SK-N-SH (cell line): ENCODE data around the gene ACSM5. TPM values are rescaled to one million over a fixed set of nuclear protein-coding genes. Genes with fewer than 3 reads are reported as not detected.

Source experiments
- CTCF ChIA-PET: fragments of 300-600, 350-600 bp; formaldehyde crosslinking; extraction: SDS; loops from one replicate; lab custom pipeline; 2021; lab: Yijun Ruan, JAX
- POLR2A ChIA-PET: fragments of 350-600 bp; sonication (Branson Sonifier 250); formaldehyde crosslinking; extraction: SDS; loops from one replicate; lab custom pipeline; 2020; ENCODE audit warnings: antibody characterized with exemption, inconsistent platforms; lab: Yijun Ruan, JAX
- DNase-seq: peaks from one replicate; pipeline ENCODE4 v3.0.0; 2012
- H2AFZ ChIP-seq: fragments of 200-600 bp; sonication (generic); 2 replicates; pipeline ENCODE4 v1.8.1; 2016; ENCODE audit warnings: antibody characterized with exemption, mild to moderate bottlenecking, low read depth
- H3F3A ChIP-seq: fragments of 200-600 bp; sonication (generic); replicated peaks from 2 replicates; pipeline ENCODE3; 2016; ENCODE audit warnings: antibody characterized with exemption, mild to moderate bottlenecking; ENCODE audit not compliant: insufficient read depth
- H3K27ac ChIP-seq, 2 experiments: fragments of 200-500 bp in 1 of 2; fragments of 200-600 bp in 1 of 2; sonication (Bioruptor generic) in 1 of 2; sonication (generic), shearing (Covaris generic) in 1 of 2; 2 replicates each; pipeline versions ENCODE4 v1.5.1 to v1.6.1; 2014 to 2016; ENCODE audit warnings: low read depth in 2 of 2, inconsistent platforms in 1 of 2, low read length in 1 of 2, mild to moderate bottlenecking in 1 of 2, mixed read lengths in 1 of 2
- H3K27me3 ChIP-seq: fragments of 200-600 bp; sonication (generic), shearing (Covaris generic); 2 replicates; pipeline ENCODE4 v1.6.1; 2016; ENCODE audit warnings: mixed run types; ENCODE audit not compliant: insufficient read depth
- H3K36me3 ChIP-seq, 2 experiments: fragments of 200-500 bp in 1 of 2; fragments of 200-600 bp in 1 of 2; sonication (Bioruptor generic) in 1 of 2; sonication (generic) in 1 of 2; replicated peaks in 1 of 2; 2 replicates each; pipeline versions ENCODE3 to v1.5.1; 2014 to 2016; ENCODE audit warnings: low read length in 1 of 2, mild to moderate bottlenecking in 1 of 2; ENCODE audit not compliant: insufficient read depth in 2 of 2, control insufficient read depth in 1 of 2
- H3K4me1 ChIP-seq, 2 experiments: fragments of 200-500 bp in 1 of 2; fragments of 200-600 bp in 1 of 2; sonication (Bioruptor generic) in 1 of 2; sonication (generic), shearing (Covaris generic) in 1 of 2; 2 replicates each; pipeline versions ENCODE4 v1.5.1 to v1.6.1; 2014 to 2016; ENCODE audit warnings: low read depth in 1 of 2, low read length in 1 of 2, mixed run types in 1 of 2; ENCODE audit not compliant: insufficient read depth in 2 of 2, control insufficient read depth in 1 of 2
- H3K4me2 ChIP-seq: fragments of 200-600 bp; sonication (generic), shearing (Covaris generic); 2 replicates; pipeline ENCODE4 v1.6.1; 2017; ENCODE audit warnings: mixed run types
- H3K4me3 ChIP-seq, 2 experiments: fragments of 200-500 bp in 1 of 2; fragments of 200-600 bp in 1 of 2; sonication (Bioruptor generic) in 1 of 2; sonication (generic), shearing (Covaris generic) in 1 of 2; 2 replicates each; pipeline versions ENCODE4 v1.5.1 to v1.8.1; 2014 to 2016; ENCODE audit warnings: low read depth in 2 of 2, inconsistent platforms in 1 of 2, low read length in 1 of 2, mild to moderate bottlenecking in 1 of 2, mixed read lengths in 1 of 2, moderate library complexity in 1 of 2
- H3K79me2 ChIP-seq: fragments of 200-600 bp; sonication (generic); 2 replicates; pipeline ENCODE4 v1.8.1; 2017; ENCODE audit warnings: mild to moderate bottlenecking; ENCODE audit not compliant: insufficient read depth
- H3K9ac ChIP-seq: fragments of 200-600 bp; sonication (generic); 2 replicates; pipeline ENCODE4 v1.6.1; 2017; ENCODE audit warnings: mixed run types
- H3K9me2 ChIP-seq: fragments of 200-600 bp; sonication (generic); 2 replicates; pipeline ENCODE4 v1.6.1; 2017; ENCODE audit warnings: mixed run types
- H3K9me3 ChIP-seq: fragments of 200-600 bp; sonication (generic); 2 replicates; pipeline ENCODE4 v1.6.1; 2017; ENCODE audit warnings: mixed run types, mild to moderate bottlenecking, moderate library complexity
- H4K20me1 ChIP-seq: fragments of 200-600 bp; sonication (generic); 2 replicates; pipeline ENCODE4 v1.6.1; 2017; ENCODE audit warnings: mild to moderate bottlenecking, mixed run types; ENCODE audit not compliant: insufficient read depth
- CTCF ChIP-seq: fragments of 200-600 bp; sonication (generic); IDR thresholded peaks from 2 replicates; pipeline ENCODE4 v1.6.1; 2017; ENCODE audit warnings: antibody characterized with exemption, mild to moderate bottlenecking, moderate library complexity
- ELF1 ChIP-seq: IDR thresholded peaks from 2 replicates; pipeline ENCODE4 v1.4.0; 2012
- EP300 ChIP-seq, 2 experiments: IDR thresholded peaks; 2 replicates each; pipeline versions ENCODE4 v1.4.0 to v1.6.1; 2012; ENCODE audit warnings: borderline replicate concordance in 1 of 2, low read depth in 1 of 2, low read length in 1 of 2
- EZH2phosphoT487 ChIP-seq: fragments of 200-600 bp; sonication (generic); IDR thresholded peaks from 2 replicates; pipeline ENCODE4 v1.6.1; 2017; ENCODE audit warnings: low read depth, mixed run types, mild to moderate bottlenecking, antibody characterized with exemption, moderate library complexity, borderline replicate concordance
- FOSL2 ChIP-seq: IDR thresholded peaks from 2 replicates; pipeline ENCODE4 v1.4.0; 2012; ENCODE audit warnings: low read depth, mild to moderate bottlenecking, moderate library complexity, borderline replicate concordance
- GABPA ChIP-seq: IDR thresholded peaks from 2 replicates; pipeline ENCODE4 v1.4.0; 2012; ENCODE audit warnings: low read depth, mild to moderate bottlenecking
- JUND ChIP-seq: IDR thresholded peaks from 2 replicates; pipeline ENCODE4 v1.4.0; 2012
- MEF2A ChIP-seq: IDR thresholded peaks from 2 replicates; pipeline ENCODE4 v1.4.0; 2012; ENCODE audit warnings: low read depth, borderline replicate concordance
- MXI1 ChIP-seq: IDR thresholded peaks from 2 replicates; pipeline ENCODE4 v1.6.1; 2012; ENCODE audit warnings: mild to moderate bottlenecking, low read depth, low read length, improper control_type of control experiment
- PBX3 ChIP-seq: IDR thresholded peaks from 2 replicates; pipeline ENCODE4; 2012
- POLR2AphosphoS5 ChIP-seq: IDR thresholded peaks from 2 replicates; pipeline ENCODE4 v1.6.1; 2012; ENCODE audit warnings: low read depth, low read length
- RAD21 ChIP-seq: IDR thresholded peaks from 2 replicates; pipeline ENCODE4 v1.6.1; 2012; ENCODE audit warnings: mild to moderate bottlenecking, low read length
- RCOR1 ChIP-seq: fragments of 150-350 bp; IDR thresholded peaks from 2 replicates; pipeline ENCODE4 v1.6.1; 2017; ENCODE audit warnings: antibody characterized with exemption, low read length
- RFX5 ChIP-seq: IDR thresholded peaks from 2 replicates; pipeline ENCODE4 v1.6.1; 2012; ENCODE audit warnings: mild to moderate bottlenecking, improper control_type of control experiment, low read length
- TEAD4 ChIP-seq: IDR thresholded peaks from 2 replicates; pipeline ENCODE4 v1.4.0; 2012; ENCODE audit warnings: mild to moderate bottlenecking, borderline replicate concordance; ENCODE audit not compliant: insufficient read depth
- YY1 ChIP-seq: IDR thresholded peaks from 2 replicates; pipeline ENCODE4 v1.4.0; 2012; ENCODE audit warnings: low read depth, mild to moderate bottlenecking
- WGBS: methylation state at CpG from one replicate; pipeline ENCODE4 v1.1.6; 2017; ENCODE audit warnings: low lambda C conversion rate; 5-methylcytosine and 5-hydroxymethylcytosine counted together
- polyA plus RNA-seq, 3 experiments: library from polyadenylated mRNA; depleted of rRNA; stranded (reverse); fragments of >200 nt; gene quantifications; 2 replicates each; pipeline ENCODE4 v1.2.3, GENCODE V29; 2012
- TF ChIP-seq, protein P1 (sequence below): IDR thresholded peaks from 2 replicates; pipeline ENCODE4 v1.4.0; 2012; ENCODE audit warnings: low read depth, borderline replicate concordance
- TF ChIP-seq, protein P2 (sequence below): IDR thresholded peaks from 2 replicates; pipeline ENCODE4 v1.4.0; 2012; ENCODE audit warnings: low read depth

Gene ACSM5
- polyA plus RNA-seq, 1 of the 3 experiments (the other 2 are of a cell fraction) = not detected

DNA sequence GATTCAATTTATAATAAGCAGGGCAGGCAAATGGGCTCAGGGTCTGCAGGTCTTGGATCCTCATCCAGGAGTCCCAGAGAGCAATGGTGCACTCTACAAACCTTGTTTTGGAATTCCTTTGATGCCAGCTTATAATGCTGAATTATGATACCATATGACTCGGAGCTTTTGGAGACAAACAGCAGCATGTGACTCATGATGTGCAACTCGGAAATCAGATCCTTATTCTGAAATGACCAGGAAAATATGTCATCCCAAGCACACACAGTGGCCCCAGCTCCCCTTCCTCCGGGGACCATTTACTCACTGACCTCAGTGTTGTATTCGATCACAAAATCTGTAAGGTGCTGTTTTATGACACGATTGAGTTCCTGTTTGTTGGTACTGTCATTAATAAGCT lies 36.6 kb upstream of the ACSM5 start:
- no peaks in the 10 kb centered on the region for H4K20me1 ChIP-seq

DNA sequence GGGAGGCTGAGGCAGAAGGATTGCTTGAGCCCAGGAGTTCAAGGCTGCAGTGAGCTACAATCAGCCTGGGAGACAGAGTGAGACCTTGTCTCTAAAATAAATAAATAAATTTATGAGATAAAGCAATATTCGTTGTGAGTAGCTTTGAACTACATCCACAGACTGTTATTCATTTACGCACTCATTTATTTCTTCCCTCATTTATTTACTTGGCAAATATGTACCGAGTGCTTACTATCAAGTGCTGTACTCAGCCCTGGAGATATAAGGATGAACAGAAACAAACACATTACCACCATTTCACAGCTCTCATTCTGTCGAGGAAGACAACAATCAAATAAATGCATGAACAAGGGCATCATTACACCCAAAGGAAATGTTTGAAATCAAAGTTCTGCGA lies 32.2 kb upstream of the ACSM5 start:
- Histone ChIP-seq H3K27ac (no peak overlapping the region), H3K4me2 (no peak overlapping the region), H3K36me3 (no peaks in the 10 kb centered on the region), H2AFZ (no peak overlapping the region), H3K4me1 (no peaks in the 10 kb centered on the region), H3K9ac (no peak overlapping the region), H3F3A (no peaks in the 10 kb centered on the region), H3K9me3 (no peaks in the 10 kb centered on the region), H3K9me2 (no peaks in the 10 kb centered on the region), H3K27me3 (no peaks in the 10 kb centered on the region; the same call in 1 of the 2 replicates), H4K20me1 (no peaks in the 10 kb centered on the region), H3K4me3 (no peak overlapping the region), H3K79me2 (no peaks in the 10 kb centered on the region)
- no peak for DNase-seq
- POLR2A ChIA-PET = interaction anchor here (1.2 kb wide), 1 partner anchor 470 kb away, joined by 4 read pairs; no protein-coding TSS in a partner anchor
- TF ChIP-seq JUND (no peak), ELF1 (no peak), RCOR1 (no peak), FOSL2 (no peak), MXI1 (no peak), EZH2phosphoT487 (no peak), EP300 (IDR thresholded peaks at IDR 0.05; ENCODE audit: borderline replicate concordance in 1 of 2, low read depth in 1 of 2, low read length in 1 of 2) (no peak), RFX5 (no peak), PBX3 (no peak), CTCF (no peak), RAD21 (no peak), MEF2A (no peak)
- TF ChIP-seq, protein P1, sequence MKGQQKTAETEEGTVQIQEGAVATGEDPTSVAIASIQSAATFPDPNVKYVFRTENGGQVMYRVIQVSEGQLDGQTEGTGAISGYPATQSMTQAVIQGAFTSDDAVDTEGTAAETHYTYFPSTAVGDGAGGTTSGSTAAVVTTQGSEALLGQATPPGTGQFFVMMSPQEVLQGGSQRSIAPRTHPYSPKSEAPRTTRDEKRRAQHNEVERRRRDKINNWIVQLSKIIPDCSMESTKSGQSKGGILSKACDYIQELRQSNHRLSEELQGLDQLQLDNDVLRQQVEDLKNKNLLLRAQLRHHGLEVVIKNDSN = no peak
- TF ChIP-seq, protein P2, sequence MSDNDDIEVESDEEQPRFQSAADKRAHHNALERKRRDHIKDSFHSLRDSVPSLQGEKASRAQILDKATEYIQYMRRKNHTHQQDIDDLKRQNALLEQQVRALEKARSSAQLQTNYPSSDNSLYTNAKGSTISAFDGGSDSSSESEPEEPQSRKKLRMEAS = no peak
- CTCF ChIA-PET = interaction anchor here (1.1 to 2.7 kb wide), 5 partner anchors 9 to 491 kb away, joined by 3 to 19 read pairs (median 9); no protein-coding TSS in a partner anchor
- WGBS = 19% methylated on average over 5 of the region's 5 CpGs

More for the DNA sequence above, 36.6 kb upstream of the ACSM5 start:
- Histone ChIP-seq H3K4me1 (no peaks in the 10 kb centered on the region), H3K4me3 (no peak overlapping the region), H3K27ac (no peak overlapping the region), H3F3A (no peaks in the 10 kb centered on the region), H3K9me3 (no peaks in the 10 kb centered on the region), H2AFZ (no peak overlapping the region), H3K36me3 (no peaks in the 10 kb centered on the region), H3K79me2 (no peaks in the 10 kb centered on the region), H3K27me3 (no peaks in the 10 kb centered on the region; the same call in 1 of the 2 replicates), H3K4me2 (no peak overlapping the region), H3K9ac (no peak overlapping the region), H3K9me2 (no peaks in the 10 kb centered on the region)
- no peak for TF ChIP-seq GABPA
- no peak for TF ChIP-seq RAD21
- TF ChIP-seq RCOR1 = no peak
- TF ChIP-seq JUND = no peak
- no peak for TF ChIP-seq POLR2AphosphoS5
- TF ChIP-seq YY1 = no peak
- TF ChIP-seq TEAD4 = no peak
- 0% methylated on average over 5 of the region's 5 CpGs for WGBS
- ChIA-PET POLR2A (no interaction called here), CTCF (interaction anchor here (0.7 to 3.3 kb wide), 6 partner anchors 11 to 472 kb away, joined by 3 to 16 read pairs (median 8); no protein-coding TSS in a partner anchor)
- no peak for DNase-seq
